ENCODE results near the gene PRPF40B. TPM values are rescaled to one million over a fixed set of nuclear protein-coding genes. Genes with fewer than 3 reads are reported as not detected.
A peak's percentile ranks its signal among the peaks of the same experiment; 100 is the strongest.

The PRPF40B gene
- total RNA-seq, 1 donor from 2014 or later, result 16.3 TPM

DNA sequence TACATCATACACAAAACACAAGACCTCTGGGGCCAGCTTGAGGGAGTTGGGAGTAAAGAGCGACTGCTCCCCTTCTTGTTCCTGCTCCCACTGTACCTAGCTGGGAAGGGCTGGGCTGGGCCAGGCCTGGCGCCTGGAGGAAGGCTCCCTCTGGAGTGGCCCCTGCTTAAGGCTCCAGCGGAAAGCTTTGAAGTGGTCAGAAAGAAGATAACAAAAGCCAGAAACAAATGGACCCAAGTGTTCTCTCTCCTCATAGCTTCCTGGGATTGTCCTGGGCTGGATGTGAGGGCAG is 25.3 kb downstream of the PRPF40B start:
- Histone ChIP-seq H3K27me3 (ENCODE audit: control insufficient read depth, insufficient read depth, low read length) (no peaks in the 10 kb centered on the region), H3K4me3 (ENCODE audit: low read depth, low read length) (no peak overlapping the region), H3K36me3 (ENCODE audit: control insufficient read depth, insufficient read depth, low read length) (peaks cover 1% of the 10 kb centered on the region)
- FAIRE-seq (peak; percentile 50), DNase-seq (ENCODE audit: low read depth) (no peak)
- TF ChIP-seq, protein P1, sequence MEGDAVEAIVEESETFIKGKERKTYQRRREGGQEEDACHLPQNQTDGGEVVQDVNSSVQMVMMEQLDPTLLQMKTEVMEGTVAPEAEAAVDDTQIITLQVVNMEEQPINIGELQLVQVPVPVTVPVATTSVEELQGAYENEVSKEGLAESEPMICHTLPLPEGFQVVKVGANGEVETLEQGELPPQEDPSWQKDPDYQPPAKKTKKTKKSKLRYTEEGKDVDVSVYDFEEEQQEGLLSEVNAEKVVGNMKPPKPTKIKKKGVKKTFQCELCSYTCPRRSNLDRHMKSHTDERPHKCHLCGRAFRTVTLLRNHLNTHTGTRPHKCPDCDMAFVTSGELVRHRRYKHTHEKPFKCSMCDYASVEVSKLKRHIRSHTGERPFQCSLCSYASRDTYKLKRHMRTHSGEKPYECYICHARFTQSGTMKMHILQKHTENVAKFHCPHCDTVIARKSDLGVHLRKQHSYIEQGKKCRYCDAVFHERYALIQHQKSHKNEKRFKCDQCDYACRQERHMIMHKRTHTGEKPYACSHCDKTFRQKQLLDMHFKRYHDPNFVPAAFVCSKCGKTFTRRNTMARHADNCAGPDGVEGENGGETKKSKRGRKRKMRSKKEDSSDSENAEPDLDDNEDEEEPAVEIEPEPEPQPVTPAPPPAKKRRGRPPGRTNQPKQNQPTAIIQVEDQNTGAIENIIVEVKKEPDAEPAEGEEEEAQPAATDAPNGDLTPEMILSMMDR (IDR thresholded peaks at IDR 0.05; ENCODE audit: insufficient read depth, low read length, severe bottlenecking), result no peak

DNA sequence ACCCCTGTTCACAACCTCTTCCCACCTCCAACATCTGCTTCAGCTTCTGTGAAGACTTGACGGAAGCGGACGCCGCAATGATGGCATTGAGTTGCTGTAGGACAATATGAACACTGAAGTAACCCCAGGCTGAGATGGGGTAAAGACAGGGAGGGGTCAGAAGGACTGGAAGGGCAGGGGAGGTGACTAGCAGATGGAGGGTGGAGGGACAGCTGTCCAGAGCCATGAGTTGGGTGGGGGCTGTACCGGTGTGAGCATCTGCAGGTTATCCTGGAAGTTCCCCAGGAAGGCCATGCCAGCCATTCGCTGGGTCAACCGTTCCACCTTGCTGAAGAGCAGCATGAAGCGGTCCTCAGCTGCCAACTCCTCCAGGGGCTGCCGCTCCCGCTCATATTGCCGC is 26.1 kb downstream of the PRPF40B start:
- peaks cover 1% of the 10 kb centered on the region for H3K36me3 ChIP-seq (ENCODE audit: control insufficient read depth, insufficient read depth, low read length)
- TF ChIP-seq, protein P1 (IDR thresholded peaks at IDR 0.05; ENCODE audit: insufficient read depth, low read length, severe bottlenecking), result no peak
- FAIRE-seq, result no peak

DNA sequence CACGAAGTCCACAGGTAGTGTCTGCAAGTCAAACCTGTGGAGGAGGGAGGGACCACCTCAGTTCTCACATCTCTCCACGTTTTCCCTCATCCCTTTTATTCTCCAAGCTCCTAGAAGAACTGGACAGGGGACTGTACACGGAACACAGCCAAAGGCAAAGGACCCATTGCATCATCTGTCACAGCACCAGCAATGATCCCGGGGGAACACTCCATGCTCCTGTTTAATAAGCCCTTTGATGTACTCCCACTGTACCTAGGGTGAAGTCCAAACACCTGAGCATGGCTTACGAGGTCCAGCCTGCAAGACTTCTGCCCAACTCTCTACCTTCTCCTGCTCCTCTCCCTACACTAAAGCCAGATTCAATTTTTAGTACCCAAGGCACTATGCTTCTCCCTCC is 26.5 kb downstream of the PRPF40B start:
- Histone ChIP-seq H3K27me3 (ENCODE audit: control insufficient read depth, insufficient read depth, low read length) (no peaks in the 10 kb centered on the region), H3K4me3 (ENCODE audit: low read depth, low read length) (no peak overlapping the region), H3K36me3 (ENCODE audit: control insufficient read depth, insufficient read depth, low read length) (peaks cover 1% of the 10 kb centered on the region)
- TF ChIP-seq, protein P1 (IDR thresholded peaks at IDR 0.05; ENCODE audit: insufficient read depth, low read length, severe bottlenecking), result no peak
- no peak for DNase-seq (ENCODE audit: low read depth)
- peak; percentile 97 for FAIRE-seq

More for the DNA sequence above, 26.1 kb downstream of the PRPF40B start:
- DNase-seq (ENCODE audit: low read depth), result no peak
- Histone ChIP-seq H3K27me3 (ENCODE audit: control insufficient read depth, insufficient read depth, low read length) (no peaks in the 10 kb centered on the region), H3K4me3 (ENCODE audit: low read depth, low read length) (no peak overlapping the region)

DNA sequence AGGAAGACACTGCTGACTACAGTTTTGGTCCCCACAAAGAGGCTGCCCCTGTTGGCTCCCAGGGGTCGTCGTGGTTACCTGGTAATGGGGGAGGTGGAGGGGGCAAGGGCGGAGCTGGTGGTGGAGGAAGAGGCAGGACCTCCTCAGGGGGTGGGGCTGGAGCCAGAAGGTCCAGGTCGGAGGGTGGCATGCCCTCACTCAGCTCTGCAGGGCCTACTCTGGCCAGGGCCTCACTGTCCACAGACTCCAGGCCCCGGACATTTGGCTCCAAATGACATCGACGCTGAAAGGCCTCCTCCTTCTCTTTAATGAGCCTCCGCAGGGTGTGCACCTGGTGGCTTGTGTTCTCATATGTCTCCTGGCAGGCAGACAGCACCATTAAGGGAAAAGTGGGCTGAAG is 28.5 kb downstream of the PRPF40B start:
- Histone ChIP-seq H3K4me3 (ENCODE audit: low read depth, low read length) (no peak overlapping the region), H3K36me3 (ENCODE audit: control insufficient read depth, insufficient read depth, low read length) (no peaks in the 10 kb centered on the region), H3K27me3 (ENCODE audit: control insufficient read depth, insufficient read depth, low read length) (no peaks in the 10 kb centered on the region)
- DNase-seq (ENCODE audit: low read depth) (no peak), FAIRE-seq (no peak)
- TF ChIP-seq, protein P1 (IDR thresholded peaks at IDR 0.05; ENCODE audit: insufficient read depth, low read length, severe bottlenecking), result no peak

DNA sequence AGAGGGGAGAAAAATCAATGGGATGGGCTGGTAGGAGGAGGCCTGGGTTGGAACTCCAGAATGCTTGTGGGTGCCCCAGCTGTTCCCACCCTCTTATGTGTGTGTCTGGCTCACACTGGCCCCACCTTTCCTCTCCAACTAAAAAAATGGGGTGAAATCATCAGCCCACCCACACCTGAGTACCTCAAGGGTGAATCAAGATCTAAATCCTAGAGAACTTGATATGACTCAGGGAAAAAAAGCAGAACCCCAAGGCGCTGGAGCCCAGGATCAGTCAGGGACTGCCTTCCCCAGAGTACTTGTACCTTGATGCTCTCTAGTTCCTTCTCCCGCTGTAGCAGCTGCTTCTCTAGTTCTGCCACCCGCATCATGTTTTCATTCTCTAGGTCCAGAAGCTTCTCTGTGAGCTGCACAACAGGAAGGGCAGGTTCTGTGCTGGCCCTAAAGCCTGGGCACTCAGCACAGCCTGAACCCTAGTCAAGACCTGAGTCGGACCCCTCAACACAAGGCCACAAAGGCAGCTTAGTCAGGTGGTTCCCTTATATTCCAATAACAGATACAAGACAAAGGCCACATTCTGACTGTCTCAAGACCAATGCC is 29.7 kb downstream of the PRPF40B start:
- DNase-seq (ENCODE audit: low read depth) (peak; percentile 71), FAIRE-seq (peak; percentile 81)
- no peak overlapping the region for H3K4me3 ChIP-seq (ENCODE audit: low read depth, low read length)
- TF ChIP-seq, protein P1 (IDR thresholded peaks at IDR 0.05; ENCODE audit: insufficient read depth, low read length, severe bottlenecking), result no peak
- H3K36me3 ChIP-seq (ENCODE audit: control insufficient read depth, insufficient read depth, low read length), result no peaks in the 10 kb centered on the region
- H3K27me3 ChIP-seq (ENCODE audit: control insufficient read depth, insufficient read depth, low read length), result no peaks in the 10 kb centered on the region

DNA sequence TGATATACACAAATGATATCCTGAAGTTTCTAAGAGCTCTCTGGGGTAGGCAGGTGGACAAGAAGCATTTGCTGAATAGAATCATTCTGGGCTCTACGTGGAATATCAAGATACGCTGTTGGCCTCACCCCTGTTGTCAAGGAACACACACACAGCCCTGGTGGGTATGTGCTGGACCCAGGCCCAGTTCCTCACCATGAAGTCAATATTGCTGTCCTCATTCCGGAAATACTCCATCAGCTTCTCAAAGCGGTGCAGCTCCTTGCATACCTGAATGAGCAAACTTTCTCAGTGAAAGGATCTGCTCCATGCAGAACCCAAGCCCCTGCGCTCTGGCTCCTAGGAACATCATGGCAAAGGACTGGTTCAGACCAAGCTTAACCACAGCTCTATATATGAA is 31.4 kb downstream of the PRPF40B start:
- no peak overlapping the region for H3K4me3 ChIP-seq (ENCODE audit: low read depth, low read length)
- DNase-seq (ENCODE audit: low read depth) (no peak), FAIRE-seq (peak; percentile 43)
- no peaks in the 10 kb centered on the region for H3K36me3 ChIP-seq (ENCODE audit: control insufficient read depth, insufficient read depth, low read length)
- no peaks in the 10 kb centered on the region for H3K27me3 ChIP-seq (ENCODE audit: control insufficient read depth, insufficient read depth, low read length)
- TF ChIP-seq, protein P1 (IDR thresholded peaks at IDR 0.05; ENCODE audit: insufficient read depth, low read length, severe bottlenecking), result no peak

Measured in bronchial epithelial cell (primary cell).